Measurements from ENCODE around the gene EPHA7. TPM values are rescaled to one million over a fixed set of nuclear protein-coding genes. Genes with fewer than 3 reads are reported as not detected.

Gene EPHA7
- polyA plus RNA-seq, 2 donors, result 0.49 to 0.84 TPM

DNA sequence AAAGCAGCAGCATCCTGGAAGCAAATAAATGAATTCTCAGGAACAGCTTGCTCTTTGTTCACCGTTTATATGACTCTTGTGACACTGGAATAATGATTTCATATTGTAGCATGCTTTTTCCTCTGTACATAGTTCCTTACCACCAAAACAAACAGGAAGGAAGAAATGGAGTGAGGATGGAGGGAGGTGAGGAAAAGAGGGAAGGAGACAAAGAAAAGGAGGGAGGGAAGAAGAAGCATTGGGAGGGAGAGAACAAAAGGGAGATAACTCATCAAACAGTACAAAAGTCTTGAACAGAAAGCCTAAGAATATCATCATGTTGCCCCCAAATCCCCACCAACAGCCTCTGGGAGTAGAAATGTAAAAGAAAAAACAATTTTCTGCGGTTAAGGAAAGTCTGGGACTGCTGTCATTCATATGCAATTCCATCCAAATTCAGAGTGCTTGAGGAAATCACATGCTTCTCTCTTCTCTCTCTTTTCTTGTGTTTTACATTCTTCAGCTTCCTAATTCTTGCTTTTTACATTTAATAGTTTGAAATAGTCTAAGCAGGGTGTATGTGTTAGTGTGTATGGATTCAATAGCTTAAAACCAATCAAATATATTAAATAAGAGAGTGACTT lies 81.5 kb downstream of the EPHA7 start:
- H3K4me1 ChIP-seq (ENCODE audit: control insufficient read depth in 2 of 2, insufficient read depth in 2 of 2, low read length in 1 of 2), result no peaks in the 10 kb centered on the region
- WGBS, 2 donors, result 42 to 55% methylated on average over 2 of the region's 2 CpGs
- no peaks in the 10 kb centered on the region for H3K36me3 ChIP-seq (ENCODE audit: control insufficient read depth in 2 of 2, insufficient read depth in 2 of 2, low read length in 1 of 2)
- H3K4me3 ChIP-seq (ENCODE audit: low read depth in 1 of 2, low read length in 2 of 2), result no peak overlapping the region
- H3K9me3 ChIP-seq (ENCODE audit: control insufficient read depth in 2 of 2, insufficient read depth in 1 of 2, low read depth in 1 of 2, low read length in 1 of 2), result no peaks in the 10 kb centered on the region
- no peaks in the 10 kb centered on the region for H3K27me3 ChIP-seq (ENCODE audit: control insufficient read depth in 1 of 2, insufficient read depth in 2 of 2, low read length in 2 of 2)
- no peak overlapping the region for H3K27ac ChIP-seq (ENCODE audit: low read depth in 2 of 2, low read length in 1 of 2)

DNA sequence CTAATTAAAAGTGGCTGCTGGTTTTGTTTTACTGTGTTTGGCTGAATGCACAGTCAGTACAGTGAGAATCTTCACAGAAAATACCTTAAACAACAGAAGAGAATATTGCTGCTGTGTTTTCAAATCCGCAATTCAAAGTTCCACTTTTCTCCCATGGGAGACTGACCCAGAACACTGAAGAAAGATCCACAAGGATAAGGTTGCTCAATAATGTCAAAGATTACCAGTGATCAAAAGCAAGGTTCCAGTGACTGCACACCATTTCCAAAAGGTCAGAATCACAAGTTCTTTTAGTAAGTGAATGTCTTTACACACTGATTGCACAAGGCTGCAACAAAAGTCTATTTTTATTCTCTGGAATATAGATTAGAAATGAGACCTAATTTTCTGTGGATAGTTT lies 82.3 kb downstream of the EPHA7 start:
- WGBS, 2 donors, result 87 to 90% methylated on average over 1 of the region's 1 CpG
- H3K36me3 ChIP-seq (ENCODE audit: control insufficient read depth in 2 of 2, insufficient read depth in 2 of 2, low read length in 1 of 2), result no peaks in the 10 kb centered on the region
- H3K27ac ChIP-seq (ENCODE audit: low read depth in 2 of 2, low read length in 1 of 2), result no peak overlapping the region
- no peak overlapping the region for H3K4me3 ChIP-seq (ENCODE audit: low read depth in 1 of 2, low read length in 2 of 2)
- H3K4me1 ChIP-seq (ENCODE audit: control insufficient read depth in 2 of 2, insufficient read depth in 2 of 2, low read length in 1 of 2), result no peaks in the 10 kb centered on the region
- no peaks in the 10 kb centered on the region for H3K9me3 ChIP-seq (ENCODE audit: control insufficient read depth in 2 of 2, insufficient read depth in 1 of 2, low read depth in 1 of 2, low read length in 1 of 2)
- H3K27me3 ChIP-seq (ENCODE audit: control insufficient read depth in 1 of 2, insufficient read depth in 2 of 2, low read length in 2 of 2), result no peaks in the 10 kb centered on the region

DNA sequence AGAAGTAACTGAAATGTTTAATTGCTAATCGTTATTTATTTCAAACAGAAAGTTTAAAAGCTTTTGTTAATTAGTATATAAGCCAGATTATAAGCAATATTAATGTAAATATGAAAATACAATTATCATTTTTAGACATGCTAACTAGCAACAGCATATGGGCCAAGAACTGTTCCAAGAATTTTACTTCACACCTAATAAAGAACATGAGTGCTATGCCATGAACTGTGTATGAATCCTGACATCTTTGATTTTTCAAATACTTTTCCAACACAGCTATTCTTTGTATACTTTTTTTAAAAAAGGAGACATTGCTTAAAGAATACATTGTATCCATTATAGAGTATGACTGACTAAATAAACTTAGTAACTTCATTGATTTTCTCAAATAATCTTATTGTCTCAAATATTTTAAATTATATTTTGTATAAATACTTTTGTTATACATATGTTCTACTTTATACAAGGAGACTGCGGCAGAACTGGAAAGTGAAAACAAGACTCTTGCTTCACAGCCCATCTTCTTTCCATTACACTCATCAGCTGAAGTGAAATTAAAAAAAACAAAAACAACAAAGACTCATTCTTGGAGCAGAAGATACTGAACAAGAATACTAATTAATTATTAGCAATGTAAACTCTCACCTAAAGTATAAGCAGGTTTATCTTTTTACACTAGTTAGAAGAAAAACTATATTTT lies 89.9 kb downstream of the EPHA7 start:
- WGBS, 2 donors, result 68 to 73% methylated on average over 2 of the region's 2 CpGs
- Histone ChIP-seq H3K27me3 (ENCODE audit: control insufficient read depth in 1 of 2, insufficient read depth in 2 of 2, low read length in 2 of 2) (no peaks in the 10 kb centered on the region), H3K4me1 (ENCODE audit: control insufficient read depth in 2 of 2, insufficient read depth in 2 of 2, low read length in 1 of 2) (no peaks in the 10 kb centered on the region), H3K4me3 (ENCODE audit: low read depth in 1 of 2, low read length in 2 of 2) (no peak overlapping the region), H3K9me3 (ENCODE audit: control insufficient read depth in 2 of 2, insufficient read depth in 1 of 2, low read depth in 1 of 2, low read length in 1 of 2) (no peaks in the 10 kb centered on the region), H3K27ac (ENCODE audit: low read depth in 2 of 2, low read length in 1 of 2) (no peak overlapping the region), H3K36me3 (ENCODE audit: control insufficient read depth in 2 of 2, insufficient read depth in 2 of 2, low read length in 1 of 2) (no peaks in the 10 kb centered on the region)

DNA sequence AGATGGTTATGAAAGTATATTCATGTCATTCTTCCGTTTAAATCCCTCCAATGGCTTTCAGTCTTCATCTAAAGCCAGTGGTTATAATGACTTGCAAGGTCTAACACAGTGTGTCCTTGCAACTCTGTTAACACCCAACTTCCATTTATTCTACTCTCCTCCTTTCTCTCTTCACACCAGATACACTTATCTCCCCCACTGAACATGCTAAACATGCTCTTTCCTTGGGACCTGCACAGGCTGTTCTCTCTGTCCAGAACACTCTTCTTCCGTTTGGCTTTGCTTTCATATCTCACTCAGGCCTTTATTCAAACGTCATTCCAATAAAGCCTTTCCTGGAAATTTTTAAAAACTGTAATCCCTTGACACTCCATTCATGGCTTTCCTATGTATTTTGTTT lies 91.5 kb downstream of the EPHA7 start:
- no peaks in the 10 kb centered on the region for H3K9me3 ChIP-seq (ENCODE audit: control insufficient read depth in 2 of 2, insufficient read depth in 1 of 2, low read depth in 1 of 2, low read length in 1 of 2)
- H3K36me3 ChIP-seq (ENCODE audit: control insufficient read depth in 2 of 2, insufficient read depth in 2 of 2, low read length in 1 of 2), result no peaks in the 10 kb centered on the region
- H3K27me3 ChIP-seq (ENCODE audit: control insufficient read depth in 1 of 2, insufficient read depth in 2 of 2, low read length in 2 of 2), result no peaks in the 10 kb centered on the region
- no peaks in the 10 kb centered on the region for H3K4me1 ChIP-seq (ENCODE audit: control insufficient read depth in 2 of 2, insufficient read depth in 2 of 2, low read length in 1 of 2)
- no peak overlapping the region for H3K27ac ChIP-seq (ENCODE audit: low read depth in 2 of 2, low read length in 1 of 2)
- no peak overlapping the region for H3K4me3 ChIP-seq (ENCODE audit: low read depth in 1 of 2, low read length in 2 of 2)
- 63 to 65% methylated on average over 3 of the region's 3 CpGs for WGBS, 2 donors

DNA sequence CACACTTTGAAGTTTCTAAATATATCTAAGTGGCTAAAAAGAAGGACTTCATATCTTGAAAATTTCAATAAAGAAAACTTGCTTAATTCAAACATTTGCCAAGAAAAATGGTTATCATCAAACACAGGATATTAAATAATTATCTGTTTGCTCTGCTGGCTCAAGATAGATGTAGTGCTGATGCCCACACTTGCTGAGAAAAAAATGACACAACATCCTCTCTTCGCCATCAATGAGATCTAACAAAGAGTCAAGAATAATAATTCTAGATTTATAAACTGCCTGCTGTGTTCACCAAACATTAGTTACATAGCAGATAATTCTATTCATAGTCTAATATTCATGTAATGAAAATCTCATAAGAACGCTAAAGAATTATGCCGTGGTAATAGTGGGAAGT lies 93.6 kb downstream of the EPHA7 start:
- no peaks in the 10 kb centered on the region for H3K9me3 ChIP-seq (ENCODE audit: control insufficient read depth in 2 of 2, insufficient read depth in 1 of 2, low read depth in 1 of 2, low read length in 1 of 2)
- no peak overlapping the region for H3K4me3 ChIP-seq (ENCODE audit: low read depth in 1 of 2, low read length in 2 of 2)
- H3K36me3 ChIP-seq (ENCODE audit: control insufficient read depth in 2 of 2, insufficient read depth in 2 of 2, low read length in 1 of 2), result no peaks in the 10 kb centered on the region
- WGBS, 2 donors, result 91 to 92% methylated on average over 3 of the region's 3 CpGs
- no peaks in the 10 kb centered on the region for H3K4me1 ChIP-seq (ENCODE audit: control insufficient read depth in 2 of 2, insufficient read depth in 2 of 2, low read length in 1 of 2)
- H3K27me3 ChIP-seq (ENCODE audit: control insufficient read depth in 1 of 2, insufficient read depth in 2 of 2, low read length in 2 of 2), result no peaks in the 10 kb centered on the region
- no peak overlapping the region for H3K27ac ChIP-seq (ENCODE audit: low read depth in 2 of 2, low read length in 1 of 2)

DNA sequence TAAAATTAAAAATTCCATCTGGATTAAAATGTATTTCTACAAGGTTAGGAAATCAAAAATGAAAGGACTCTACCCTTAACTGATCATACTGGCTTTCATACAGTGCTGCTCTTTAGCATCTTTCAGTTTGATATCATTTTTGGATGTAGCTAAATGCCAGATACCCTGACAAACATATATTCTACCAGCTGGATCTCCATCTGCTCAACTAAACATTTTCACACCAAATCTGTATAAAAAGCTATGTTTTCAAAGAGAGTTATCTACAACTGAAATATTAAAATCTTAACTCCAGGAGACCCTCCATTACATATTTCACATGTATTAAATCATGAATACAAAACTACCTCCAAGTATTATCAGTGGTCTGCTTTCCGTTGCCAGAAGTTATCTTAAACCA lies 95.7 kb downstream of the EPHA7 start:
- Histone ChIP-seq H3K4me1 (ENCODE audit: control insufficient read depth in 2 of 2, insufficient read depth in 2 of 2, low read length in 1 of 2) (no peaks in the 10 kb centered on the region), H3K9me3 (ENCODE audit: control insufficient read depth in 2 of 2, insufficient read depth in 1 of 2, low read depth in 1 of 2, low read length in 1 of 2) (no peaks in the 10 kb centered on the region), H3K4me3 (ENCODE audit: low read depth in 1 of 2, low read length in 2 of 2) (no peak overlapping the region), H3K36me3 (ENCODE audit: control insufficient read depth in 2 of 2, insufficient read depth in 2 of 2, low read length in 1 of 2) (no peaks in the 10 kb centered on the region), H3K27ac (ENCODE audit: low read depth in 2 of 2, low read length in 1 of 2) (no peak overlapping the region), H3K27me3 (ENCODE audit: control insufficient read depth in 1 of 2, insufficient read depth in 2 of 2, low read length in 2 of 2) (no peaks in the 10 kb centered on the region)
- WGBS, 2 donors, result 67 to 88% methylated on average over 1 of the region's 1 CpG

DNA sequence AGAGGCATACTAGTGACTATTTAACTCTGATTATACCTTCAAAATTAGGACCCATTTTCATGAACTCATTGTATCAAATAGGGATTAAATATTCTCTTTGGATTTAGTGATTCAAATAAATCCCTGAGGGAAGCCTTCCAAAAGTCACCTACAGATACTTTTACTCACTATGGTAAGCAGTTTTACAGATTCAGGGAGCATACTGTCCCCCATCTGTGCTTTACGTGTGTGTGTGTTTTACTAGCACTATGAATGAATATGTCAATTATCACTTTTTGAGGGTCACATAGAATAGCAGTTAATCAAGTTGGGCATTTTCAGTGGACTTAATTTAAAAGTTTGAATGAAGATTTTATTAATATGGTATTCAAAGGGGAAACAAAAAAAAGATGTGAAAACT lies 96.7 kb downstream of the EPHA7 start:
- WGBS, 2 donors, result 94 to 95% methylated on average over 1 of the region's 1 CpG
- no peaks in the 10 kb centered on the region for H3K9me3 ChIP-seq (ENCODE audit: control insufficient read depth in 2 of 2, insufficient read depth in 1 of 2, low read depth in 1 of 2, low read length in 1 of 2)
- H3K27me3 ChIP-seq (ENCODE audit: control insufficient read depth in 1 of 2, insufficient read depth in 2 of 2, low read length in 2 of 2), result no peaks in the 10 kb centered on the region
- H3K36me3 ChIP-seq (ENCODE audit: control insufficient read depth in 2 of 2, insufficient read depth in 2 of 2, low read length in 1 of 2), result no peaks in the 10 kb centered on the region
- no peak overlapping the region for H3K27ac ChIP-seq (ENCODE audit: low read depth in 2 of 2, low read length in 1 of 2)
- H3K4me1 ChIP-seq (ENCODE audit: control insufficient read depth in 2 of 2, insufficient read depth in 2 of 2, low read length in 1 of 2), result no peaks in the 10 kb centered on the region
- no peak overlapping the region for H3K4me3 ChIP-seq (ENCODE audit: low read depth in 1 of 2, low read length in 2 of 2)

DNA sequence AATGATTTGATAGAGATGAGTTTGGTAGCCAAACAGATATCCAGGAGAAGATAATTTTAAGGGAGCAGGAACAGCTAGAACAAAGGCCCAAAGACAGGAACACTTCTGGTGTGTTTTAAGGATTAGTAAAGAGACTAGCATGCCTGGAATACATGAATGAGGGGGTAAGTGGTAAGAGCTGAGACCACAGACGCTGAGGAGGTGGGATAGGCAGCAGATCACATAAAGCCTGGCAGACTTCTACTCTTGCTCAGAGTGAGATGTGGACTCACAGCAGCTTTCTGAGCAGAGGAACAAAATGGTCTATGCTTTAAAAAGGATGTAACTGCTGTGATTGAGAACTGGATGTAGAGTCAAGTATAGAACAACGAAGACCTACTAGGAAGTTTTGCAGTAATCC lies 100.1 kb downstream of the EPHA7 start:
- Histone ChIP-seq H3K36me3 (ENCODE audit: control insufficient read depth in 2 of 2, insufficient read depth in 2 of 2, low read length in 1 of 2) (no peaks in the 10 kb centered on the region), H3K27me3 (ENCODE audit: control insufficient read depth in 1 of 2, insufficient read depth in 2 of 2, low read length in 2 of 2) (no peaks in the 10 kb centered on the region), H3K27ac (ENCODE audit: low read depth in 2 of 2, low read length in 1 of 2) (no peak overlapping the region), H3K4me1 (ENCODE audit: control insufficient read depth in 2 of 2, insufficient read depth in 2 of 2, low read length in 1 of 2) (no peaks in the 10 kb centered on the region), H3K9me3 (ENCODE audit: control insufficient read depth in 2 of 2, insufficient read depth in 1 of 2, low read depth in 1 of 2, low read length in 1 of 2) (no peaks in the 10 kb centered on the region), H3K4me3 (ENCODE audit: low read depth in 1 of 2, low read length in 2 of 2) (no peak overlapping the region)
- 50 to 60% methylated on average over 2 of the region's 2 CpGs for WGBS, 2 donors

DNA sequence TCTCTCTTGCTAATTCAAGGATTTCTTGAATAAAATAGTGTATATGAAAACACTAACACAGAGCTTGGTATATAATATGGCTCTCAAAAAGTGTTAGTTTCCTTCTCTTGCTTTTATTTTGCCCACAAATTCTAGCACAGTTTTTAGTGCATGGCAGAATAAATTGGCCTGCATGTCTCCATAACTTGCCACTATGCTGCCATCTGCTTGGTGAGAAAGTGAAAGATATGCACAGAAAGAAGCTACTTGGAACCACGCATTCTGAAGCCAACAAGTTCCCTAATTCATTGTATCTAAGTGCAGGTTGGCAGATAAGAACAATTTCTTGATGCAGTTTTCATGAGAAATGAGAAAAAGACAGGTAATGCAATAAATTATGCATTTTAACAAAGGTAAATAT lies 101.2 kb downstream of the EPHA7 start:
- Histone ChIP-seq H3K4me1 (ENCODE audit: control insufficient read depth in 2 of 2, insufficient read depth in 2 of 2, low read length in 1 of 2) (no peaks in the 10 kb centered on the region), H3K36me3 (ENCODE audit: control insufficient read depth in 2 of 2, insufficient read depth in 2 of 2, low read length in 1 of 2) (no peaks in the 10 kb centered on the region), H3K4me3 (ENCODE audit: low read depth in 1 of 2, low read length in 2 of 2) (no peak overlapping the region), H3K9me3 (ENCODE audit: control insufficient read depth in 2 of 2, insufficient read depth in 1 of 2, low read depth in 1 of 2, low read length in 1 of 2) (no peaks in the 10 kb centered on the region), H3K27ac (ENCODE audit: low read depth in 2 of 2, low read length in 1 of 2) (no peak overlapping the region), H3K27me3 (ENCODE audit: control insufficient read depth in 1 of 2, insufficient read depth in 2 of 2, low read length in 2 of 2) (no peaks in the 10 kb centered on the region)
- WGBS, 2 donors, result 72 to 80% methylated on average over 1 of the region's 1 CpG

DNA sequence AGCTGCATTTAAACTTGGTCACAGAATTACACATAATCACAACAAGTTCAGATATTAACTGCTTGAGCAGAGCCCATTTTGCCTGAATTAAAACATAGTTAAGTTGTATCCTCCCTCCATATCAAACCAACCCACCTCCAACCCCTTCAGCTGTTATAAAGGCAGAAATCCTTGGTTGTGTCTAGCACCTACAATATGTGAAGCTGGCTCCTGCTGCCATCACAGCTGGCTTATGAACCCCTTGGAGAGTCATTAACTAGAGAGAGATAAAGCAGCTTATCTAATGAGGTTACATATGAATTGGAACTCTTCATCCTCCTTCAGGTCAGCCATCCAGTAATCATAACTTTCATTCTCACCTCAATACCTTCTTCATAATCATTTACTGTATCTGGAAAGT lies 101.8 kb downstream of the EPHA7 start:
- H3K9me3 ChIP-seq (ENCODE audit: control insufficient read depth in 2 of 2, insufficient read depth in 1 of 2, low read depth in 1 of 2, low read length in 1 of 2), result no peaks in the 10 kb centered on the region
- no peaks in the 10 kb centered on the region for H3K36me3 ChIP-seq (ENCODE audit: control insufficient read depth in 2 of 2, insufficient read depth in 2 of 2, low read length in 1 of 2)
- no peaks in the 10 kb centered on the region for H3K4me1 ChIP-seq (ENCODE audit: control insufficient read depth in 2 of 2, insufficient read depth in 2 of 2, low read length in 1 of 2)
- no peak overlapping the region for H3K27ac ChIP-seq (ENCODE audit: low read depth in 2 of 2, low read length in 1 of 2)
- H3K4me3 ChIP-seq (ENCODE audit: low read depth in 1 of 2, low read length in 2 of 2), result no peak overlapping the region
- no peaks in the 10 kb centered on the region for H3K27me3 ChIP-seq (ENCODE audit: control insufficient read depth in 1 of 2, insufficient read depth in 2 of 2, low read length in 2 of 2)

All from esophagus (tissue), 2 donors.